ENCODE measurements around the gene MTCH2.
"Not testable (repeated sequence)": the region's sequence is repeated elsewhere in the genome, so short reads cannot be mapped to it uniquely, and the experiment has no call there.

DNA sequence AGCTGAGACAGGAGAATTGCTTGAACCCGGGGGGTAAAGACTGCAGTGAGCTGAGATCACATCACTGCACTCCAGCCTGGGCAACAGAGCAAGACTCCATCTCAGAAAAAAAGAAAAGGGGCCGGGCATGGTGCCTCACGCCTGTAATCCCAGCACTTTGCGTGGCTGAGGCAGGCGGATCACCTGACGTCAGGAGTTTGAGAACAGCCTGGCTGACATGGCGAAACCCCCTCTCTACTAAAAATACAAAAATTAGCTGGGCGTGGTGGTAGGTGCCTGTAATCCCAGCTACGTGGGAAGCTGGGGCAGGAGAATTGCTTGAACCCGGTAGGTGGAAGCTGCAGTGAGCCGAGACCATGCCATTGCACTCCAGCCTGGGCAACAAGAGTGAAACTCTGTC lies 6.0 kb downstream of the MTCH2 start:
- TF ChIP-seq, protein P1, sequence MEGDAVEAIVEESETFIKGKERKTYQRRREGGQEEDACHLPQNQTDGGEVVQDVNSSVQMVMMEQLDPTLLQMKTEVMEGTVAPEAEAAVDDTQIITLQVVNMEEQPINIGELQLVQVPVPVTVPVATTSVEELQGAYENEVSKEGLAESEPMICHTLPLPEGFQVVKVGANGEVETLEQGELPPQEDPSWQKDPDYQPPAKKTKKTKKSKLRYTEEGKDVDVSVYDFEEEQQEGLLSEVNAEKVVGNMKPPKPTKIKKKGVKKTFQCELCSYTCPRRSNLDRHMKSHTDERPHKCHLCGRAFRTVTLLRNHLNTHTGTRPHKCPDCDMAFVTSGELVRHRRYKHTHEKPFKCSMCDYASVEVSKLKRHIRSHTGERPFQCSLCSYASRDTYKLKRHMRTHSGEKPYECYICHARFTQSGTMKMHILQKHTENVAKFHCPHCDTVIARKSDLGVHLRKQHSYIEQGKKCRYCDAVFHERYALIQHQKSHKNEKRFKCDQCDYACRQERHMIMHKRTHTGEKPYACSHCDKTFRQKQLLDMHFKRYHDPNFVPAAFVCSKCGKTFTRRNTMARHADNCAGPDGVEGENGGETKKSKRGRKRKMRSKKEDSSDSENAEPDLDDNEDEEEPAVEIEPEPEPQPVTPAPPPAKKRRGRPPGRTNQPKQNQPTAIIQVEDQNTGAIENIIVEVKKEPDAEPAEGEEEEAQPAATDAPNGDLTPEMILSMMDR (IDR thresholded peaks at IDR 0.05; ENCODE audit: insufficient read depth, low read length, poor library complexity, severe bottlenecking) = not testable (repeated sequence)
- TF ChIP-seq EZH2phosphoT487 (conservative IDR thresholded peaks at IDR 0.05; ENCODE audit: low read length) = not testable (repeated sequence)

All from SU-DHL-6 (cell line).